ENCODE data around the gene FAM83D.

DNA sequence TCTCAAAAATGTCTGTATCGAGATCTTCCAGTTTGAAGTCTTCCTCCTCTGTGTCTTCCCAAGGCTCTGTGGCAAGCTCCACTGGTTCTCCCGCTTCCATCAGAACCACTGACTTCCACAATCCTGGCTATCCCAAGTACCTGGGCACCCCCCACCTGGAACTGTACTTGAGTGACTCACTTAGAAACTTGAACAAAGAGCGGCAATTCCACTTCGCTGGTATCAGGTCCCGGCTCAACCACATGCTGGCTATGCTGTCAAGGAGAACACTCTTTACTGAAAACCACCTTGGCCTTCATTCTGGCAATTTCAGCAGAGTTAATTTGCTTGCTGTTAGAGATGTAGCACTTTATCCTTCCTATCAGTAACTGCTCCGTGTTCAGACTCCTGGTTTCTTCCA is 25.9 kb downstream of the FAM83D start:
- TF ChIP-seq, protein P1, sequence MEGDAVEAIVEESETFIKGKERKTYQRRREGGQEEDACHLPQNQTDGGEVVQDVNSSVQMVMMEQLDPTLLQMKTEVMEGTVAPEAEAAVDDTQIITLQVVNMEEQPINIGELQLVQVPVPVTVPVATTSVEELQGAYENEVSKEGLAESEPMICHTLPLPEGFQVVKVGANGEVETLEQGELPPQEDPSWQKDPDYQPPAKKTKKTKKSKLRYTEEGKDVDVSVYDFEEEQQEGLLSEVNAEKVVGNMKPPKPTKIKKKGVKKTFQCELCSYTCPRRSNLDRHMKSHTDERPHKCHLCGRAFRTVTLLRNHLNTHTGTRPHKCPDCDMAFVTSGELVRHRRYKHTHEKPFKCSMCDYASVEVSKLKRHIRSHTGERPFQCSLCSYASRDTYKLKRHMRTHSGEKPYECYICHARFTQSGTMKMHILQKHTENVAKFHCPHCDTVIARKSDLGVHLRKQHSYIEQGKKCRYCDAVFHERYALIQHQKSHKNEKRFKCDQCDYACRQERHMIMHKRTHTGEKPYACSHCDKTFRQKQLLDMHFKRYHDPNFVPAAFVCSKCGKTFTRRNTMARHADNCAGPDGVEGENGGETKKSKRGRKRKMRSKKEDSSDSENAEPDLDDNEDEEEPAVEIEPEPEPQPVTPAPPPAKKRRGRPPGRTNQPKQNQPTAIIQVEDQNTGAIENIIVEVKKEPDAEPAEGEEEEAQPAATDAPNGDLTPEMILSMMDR (IDR thresholded peaks at IDR 0.05): no peak
- TF ChIP-seq EZH2 (IDR thresholded peaks at IDR 0.05; ENCODE audit: borderline replicate concordance, insufficient read depth, low read depth, low read length, poor library complexity, severe bottlenecking): no peak
